ENCODE measurements around the gene EP400.

The EP400 gene

GRCh38 chr12:132006056-132006680 is 56.4 kb downstream of the EP400 start:
- DNase-seq: no peak
- Mint-ChIP-seq H3K4me1 (no peaks in the 10 kb centered on the region), H3K4me3 (no peak overlapping the region), H3K27me3 (no peaks in the 10 kb centered on the region), H3K9me3 (no peaks in the 10 kb centered on the region), H3K27ac (no peak overlapping the region)
- ATAC-seq: no peak

- Mint-ChIP-seq H3K27ac (no peak overlapping the region), H3K27me3 (no peaks in the 10 kb centered on the region), H3K4me1 (no peaks in the 10 kb centered on the region)
Measured at GRCh38 chr12:132007041-132007440, 57.3 kb downstream of the EP400 start.

DNA sequence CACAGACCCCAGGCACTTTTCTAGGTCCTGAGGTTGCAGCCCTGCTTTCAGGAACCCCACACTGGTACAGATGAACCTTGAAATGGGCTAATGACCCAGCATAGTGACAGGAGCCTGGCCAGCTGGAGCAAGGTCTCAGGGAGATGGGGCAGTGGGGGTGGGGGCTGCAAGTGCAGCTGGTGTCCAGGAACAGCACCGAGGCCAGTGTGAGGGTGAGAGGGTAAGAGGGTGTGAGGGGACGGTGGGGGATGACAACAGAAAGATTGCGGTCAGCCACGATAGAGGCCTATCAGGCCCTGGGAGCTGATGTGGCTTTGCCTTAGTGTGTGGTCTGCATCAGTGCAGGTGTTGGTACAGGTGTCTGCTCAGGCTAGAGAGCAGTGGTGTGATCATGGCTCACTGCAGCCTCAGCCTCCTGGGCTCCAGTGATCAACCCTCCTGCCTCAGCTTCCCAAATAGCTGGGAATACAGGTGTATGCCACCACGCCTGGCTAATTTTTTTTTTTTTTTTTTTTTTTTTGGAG is 59.7 kb downstream of the EP400 start:
- no peaks in the 10 kb centered on the region for H3K27me3 Mint-ChIP-seq
- ATAC-seq: no peak
- no peak for DNase-seq
- no peak overlapping the region for H3K4me3 Mint-ChIP-seq
- no peaks in the 10 kb centered on the region for H3K9me3 Mint-ChIP-seq
- peak overlapping the region in 1 of 2 donors; percentile 90 for H3K27ac Mint-ChIP-seq
- H3K4me1 Mint-ChIP-seq: no peaks in the 10 kb centered on the region

More at GRCh38 chr12:132007041-132007440, 57.3 kb downstream of the EP400 start:
- ATAC-seq (no peak), DNase-seq (no peak)
- Mint-ChIP-seq H3K4me3 (no peak overlapping the region), H3K9me3 (no peaks in the 10 kb centered on the region)

GRCh38 chr12:132012919-132013568 is 63.3 kb downstream of the EP400 start:
- H3K27ac Mint-ChIP-seq: peak overlapping the region in 1 of 2 donors; percentile 63
- H3K9me3 Mint-ChIP-seq: no peaks in the 10 kb centered on the region
- no peaks in the 10 kb centered on the region for H3K27me3 Mint-ChIP-seq
- no peaks in the 10 kb centered on the region for H3K4me1 Mint-ChIP-seq
- no peak for ATAC-seq
- no peak for DNase-seq
- no peak overlapping the region for H3K4me3 Mint-ChIP-seq

- no peak for ATAC-seq
- H3K27me3 Mint-ChIP-seq: no peaks in the 10 kb centered on the region
- no peaks in the 10 kb centered on the region for H3K4me1 Mint-ChIP-seq
- no peak for DNase-seq
- no peak overlapping the region for H3K27ac Mint-ChIP-seq
- H3K4me3 Mint-ChIP-seq: no peak overlapping the region
- no peaks in the 10 kb centered on the region for H3K9me3 Mint-ChIP-seq
Measured at GRCh38 chr12:132014092-132014914, 64.6 kb downstream of the EP400 start.

DNA sequence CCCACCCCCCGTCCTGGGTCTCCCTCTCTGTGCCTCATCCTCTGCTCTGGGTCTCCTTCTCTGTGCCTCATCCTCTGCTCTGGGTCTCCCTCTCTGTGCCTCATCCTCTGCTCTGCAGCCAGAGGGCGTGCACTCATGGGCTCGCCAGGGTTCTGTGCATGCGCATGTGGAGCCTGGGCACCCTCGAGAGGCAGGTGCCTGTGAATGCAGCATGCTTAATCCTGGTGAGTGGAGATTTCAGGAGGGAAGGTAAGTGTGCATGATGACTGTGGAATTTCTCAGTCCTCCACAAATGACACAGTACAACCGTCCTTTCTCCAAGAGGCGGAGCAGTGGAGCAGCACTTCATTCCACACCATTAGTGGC is 65.2 kb downstream of the EP400 start:
- ATAC-seq (peak; percentile 15), DNase-seq (no peak)
- H3K27ac Mint-ChIP-seq: no peak overlapping the region
- no peak overlapping the region for H3K4me3 Mint-ChIP-seq
- H3K27me3 Mint-ChIP-seq: no peaks in the 10 kb centered on the region
- no peaks in the 10 kb centered on the region for H3K4me1 Mint-ChIP-seq
- no peaks in the 10 kb centered on the region for H3K9me3 Mint-ChIP-seq

GRCh38 chr12:132015686-132016430 is 66.1 kb downstream of the EP400 start:
- DNase-seq (no peak), ATAC-seq (no peak)
- peak overlapping the region in 1 of 2 donors; percentile 27 for H3K27ac Mint-ChIP-seq
- H3K27me3 Mint-ChIP-seq: no peaks in the 10 kb centered on the region
- H3K4me1 Mint-ChIP-seq: no peaks in the 10 kb centered on the region
- H3K4me3 Mint-ChIP-seq: no peak overlapping the region
- no peaks in the 10 kb centered on the region for H3K9me3 Mint-ChIP-seq

DNA sequence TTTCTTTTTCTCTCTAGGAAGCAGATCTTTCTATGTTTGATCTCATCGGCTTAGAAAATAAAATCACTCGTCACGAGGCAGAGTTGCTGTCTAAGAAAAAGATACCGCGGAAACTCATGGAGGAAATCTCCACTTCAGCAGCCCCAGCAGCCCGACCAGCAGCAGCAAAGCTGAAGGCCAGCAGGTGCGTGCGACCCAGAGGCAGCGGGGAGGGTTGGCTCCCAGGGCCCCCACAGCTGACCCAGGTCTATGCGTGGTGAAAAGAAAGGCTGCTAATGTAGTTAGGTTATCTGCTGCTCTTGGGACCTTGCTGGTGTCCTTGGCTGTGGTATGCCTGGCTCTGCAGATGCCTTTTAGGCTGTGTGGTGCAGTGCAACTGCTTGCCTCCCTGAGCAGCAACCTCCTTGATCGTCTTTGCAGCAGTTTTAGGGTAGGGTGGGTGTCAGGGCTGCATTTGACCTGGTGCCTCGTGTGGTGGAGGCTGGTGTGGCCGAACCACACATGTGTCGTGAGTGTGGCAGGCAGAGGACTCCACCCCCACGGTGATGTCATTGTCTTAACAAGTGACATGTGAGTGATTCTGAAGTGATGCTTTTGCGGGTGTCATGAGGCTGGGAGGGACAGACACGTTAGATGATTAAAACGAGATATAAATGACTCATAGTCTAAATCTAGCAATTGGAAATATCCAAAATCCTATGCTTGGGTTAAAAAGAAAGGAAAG is 68.6 kb downstream of the EP400 start:
- Mint-ChIP-seq H3K4me1 (no peaks in the 10 kb centered on the region), H3K9me3 (no peaks in the 10 kb centered on the region), H3K27ac (no peak overlapping the region), H3K4me3 (no peak overlapping the region), H3K27me3 (no peaks in the 10 kb centered on the region)
- ATAC-seq (no peak), DNase-seq (no peak)

GRCh38 chr12:132019891-132020290 is 70.1 kb downstream of the EP400 start:
- DNase-seq (no peak), ATAC-seq (no peak)
- Mint-ChIP-seq H3K27me3 (no peaks in the 10 kb centered on the region), H3K27ac (peak overlapping the region in 1 of 2 donors; percentile 74), H3K4me1 (no peaks in the 10 kb centered on the region), H3K4me3 (no peak overlapping the region), H3K9me3 (no peaks in the 10 kb centered on the region)

GRCh38 chr12:132020292-132020691 is 70.5 kb downstream of the EP400 start:
- Mint-ChIP-seq H3K27me3 (no peaks in the 10 kb centered on the region), H3K27ac (peak overlapping the region in 1 of 2 donors; percentile 74), H3K4me1 (no peaks in the 10 kb centered on the region), H3K9me3 (no peaks in the 10 kb centered on the region), H3K4me3 (no peak overlapping the region)
- ATAC-seq: no peak
- no peak for DNase-seq

GRCh38 chr12:132021031-132021871 is 71.5 kb downstream of the EP400 start:
- no peaks in the 10 kb centered on the region for H3K4me1 Mint-ChIP-seq
- no peak for ATAC-seq
- H3K27me3 Mint-ChIP-seq: no peaks in the 10 kb centered on the region
- DNase-seq: no peak
- peak overlapping the region in 1 of 2 donors; percentile 90 for H3K27ac Mint-ChIP-seq
- no peak overlapping the region for H3K4me3 Mint-ChIP-seq
- no peaks in the 10 kb centered on the region for H3K9me3 Mint-ChIP-seq

GRCh38 chr12:132021965-132022364 is 72.2 kb downstream of the EP400 start:
- no peaks in the 10 kb centered on the region for H3K4me1 Mint-ChIP-seq
- H3K27ac Mint-ChIP-seq: peak overlapping the region in 1 of 2 donors; percentile 63

GRCh38 chr12:132023658-132024057 is 73.9 kb downstream of the EP400 start:
- Mint-ChIP-seq H3K4me1 (no peaks in the 10 kb centered on the region), H3K9me3 (no peaks in the 10 kb centered on the region), H3K4me3 (no peak overlapping the region), H3K27ac (no peak overlapping the region), H3K27me3 (no peaks in the 10 kb centered on the region)
- no peak for ATAC-seq
- DNase-seq: no peak

More at GRCh38 chr12:132021965-132022364, 72.2 kb downstream of the EP400 start:
- DNase-seq: no peak
- no peak overlapping the region for H3K4me3 Mint-ChIP-seq
- H3K9me3 Mint-ChIP-seq: no peaks in the 10 kb centered on the region
- no peaks in the 10 kb centered on the region for H3K27me3 Mint-ChIP-seq
- ATAC-seq: no peak

- no peaks in the 10 kb centered on the region for H3K27me3 Mint-ChIP-seq
- H3K4me3 Mint-ChIP-seq: no peak overlapping the region
- no peaks in the 10 kb centered on the region for H3K4me1 Mint-ChIP-seq
- no peak for DNase-seq
- no peaks in the 10 kb centered on the region for H3K9me3 Mint-ChIP-seq
- H3K27ac Mint-ChIP-seq: peak overlapping the region in 1 of 2 donors; percentile 88
- ATAC-seq: no peak
Measured at GRCh38 chr12:132024758-132025157, 75.0 kb downstream of the EP400 start.
